ENCODE results near the gene TMEM175.

- no peak for TF ChIP-seq CTCF (IDR thresholded peaks at IDR 0.05)
- TF ChIP-seq POLR2A (IDR thresholded peaks at IDR 0.05), result no peak
Observed at GRCh38 chr4:906339-907102, 25.7 kb upstream of the TMEM175 start.

Measured in body of pancreas (tissue), 4 donors.